ENCODE results near the gene CLEC18A. TPM values are rescaled to one million over a fixed set of nuclear protein-coding genes. Genes with fewer than 3 reads are reported as not detected.

CLEC18A gene
- total and polyA plus RNA-seq, 8 donors = 0.28 to 5.5 (median 0.68) TPM

GRCh38 chr16:69932691-69933392, 18.3 kb upstream of the CLEC18A start:
- TF ChIP-seq CTCF (IDR thresholded peaks at IDR 0.05) = no peak
- no peak for FAIRE-seq
- Histone ChIP-seq H3K9me3 (no peaks in the 10 kb centered on the region), H3K4me3 (no peak overlapping the region), H3K36me3 (peaks cover 0 to 65% (median 30%) of the 10 kb centered on the region in 3 donors), H3K4me1 (no peaks in the 10 kb centered on the region), H3K27me3 (no peaks in the 10 kb centered on the region), H3K27ac (no peak overlapping the region)
- no peak for ATAC-seq
- DNase-seq = no peak
- intact Hi-C loops (cut with DNase I) = loop anchor here in 2 of 3 donors (5.0 kb wide), 1 partner anchor 136 kb away; no protein-coding TSS in a partner anchor
- WGBS, 2 donors = 92 to 94% methylated on average over 27 of the region's 27 CpGs

- ATAC-seq (no peak), DNase-seq (no peak), FAIRE-seq (no peak)
- Histone ChIP-seq H3K36me3 (peaks cover 0 to 75% (median 40%) of the 10 kb centered on the region in 3 donors), H3K27me3 (no peaks in the 10 kb centered on the region), H3K4me3 (no peak overlapping the region), H3K4me1 (no peaks in the 10 kb centered on the region), H3K27ac (no peak overlapping the region), H3K9me3 (no peaks in the 10 kb centered on the region)
- intact Hi-C loops (cut with DNase I) = loop anchor here in 2 of 3 donors (5.0 kb wide), 1 partner anchor 137 kb away; no protein-coding TSS in a partner anchor
- no peak for TF ChIP-seq CTCF (IDR thresholded peaks at IDR 0.05)
- WGBS, 2 donors = 80 to 89% methylated on average over 10 of the region's 10 CpGs
Observed at GRCh38 chr16:69934044-69934443, 17.1 kb upstream of the CLEC18A start.

- WGBS, 2 donors = 93 to 96% methylated on average over 17 of the region's 17 CpGs
- no peaks in the 10 kb centered on the region for H3K4me1 ChIP-seq
- no peaks in the 10 kb centered on the region for H3K27me3 ChIP-seq
- FAIRE-seq (no peak), ATAC-seq (no peak), DNase-seq (no peak)
- no peaks in the 10 kb centered on the region for H3K9me3 ChIP-seq
- no peak for TF ChIP-seq CTCF (IDR thresholded peaks at IDR 0.05)
- H3K27ac ChIP-seq = no peak overlapping the region
- H3K4me3 ChIP-seq = no peak overlapping the region
- H3K36me3 ChIP-seq = peaks cover 0 to 82% (median 43%) of the 10 kb centered on the region in 3 donors
- intact Hi-C loops (cut with DNase I) = loop anchor here in 2 of 3 donors (5.0 kb wide), 1 partner anchor 137 kb away; no protein-coding TSS in a partner anchor
Observed at GRCh38 chr16:69934751-69935150, 16.4 kb upstream of the CLEC18A start.

GRCh38 chr16:69935278-69935711, 15.8 kb upstream of the CLEC18A start:
- no peak for TF ChIP-seq CTCF (IDR thresholded peaks at IDR 0.05)
- Histone ChIP-seq H3K27ac (no peak overlapping the region), H3K4me3 (no peak overlapping the region), H3K36me3 (peaks cover 0 to 88% (median 48%) of the 10 kb centered on the region in 3 donors), H3K27me3 (no peaks in the 10 kb centered on the region), H3K4me1 (no peaks in the 10 kb centered on the region), H3K9me3 (no peaks in the 10 kb centered on the region)
- 91 to 92% methylated on average over 19 of the region's 19 CpGs for WGBS, 2 donors
- intact Hi-C loops (cut with DNase I) = no loop called here
- no peak for DNase-seq
- no peak for ATAC-seq
- FAIRE-seq = no peak

- Histone ChIP-seq H3K4me3 (no peak overlapping the region), H3K4me1 (no peaks in the 10 kb centered on the region), H3K27me3 (no peaks in the 10 kb centered on the region), H3K9me3 (no peaks in the 10 kb centered on the region), H3K27ac (no peak overlapping the region), H3K36me3 (peaks cover 0 to 92% (median 49%) of the 10 kb centered on the region in 3 donors)
- 93 to 97% methylated on average over 10 of the region's 10 CpGs for WGBS, 2 donors
- no peak for DNase-seq
- intact Hi-C loops (cut with DNase I) = no loop called here
- no peak for TF ChIP-seq CTCF (IDR thresholded peaks at IDR 0.05)
- no peak for ATAC-seq
- no peak for FAIRE-seq
Observed at GRCh38 chr16:69935740-69936139, 15.4 kb upstream of the CLEC18A start.
